RWPE2 (cell line): Measurements from ENCODE around the gene SPTB.
A peak's percentile ranks its signal among the peaks of the same experiment; 100 is the strongest.

Source experiments
- ATAC-seq: fragments of 200-7000 bp; cut with Tn5 transposase; 3 replicates; pipeline ENCODE4 v1.9.1; 2021; ENCODE audit warnings: low read depth
- DNase-seq: peaks from one replicate; pipeline ENCODE4 v3.0.0-alpha.2; 2020; ENCODE audit warnings: low spot score
- H3K27ac ChIP-seq: fragments of 450-650 bp; 2 replicates; pipeline ENCODE4 v1.5.1; 2017; ENCODE audit warnings: mild to moderate bottlenecking; ENCODE audit not compliant: poor library complexity, severe bottlenecking
- H3K27me3 ChIP-seq: fragments of 250-450 bp; sonication (Bioruptor Pico); 2 replicates; pipeline ENCODE4 v1.5.1; 2021; ENCODE audit warnings: mild to moderate bottlenecking, moderate library complexity; ENCODE audit not compliant: insufficient read depth, poor library complexity, severe bottlenecking
- H3K36me3 ChIP-seq: fragments of 250-450 bp; sonication (Bioruptor Pico); 2 replicates; pipeline ENCODE4 v1.5.1; 2020; ENCODE audit warnings: low read depth, mild to moderate bottlenecking, moderate library complexity
- H3K4me1 ChIP-seq: fragments of 250-450 bp; sonication (Bioruptor Pico); 2 replicates; pipeline ENCODE4 v1.5.1; 2021; ENCODE audit warnings: mild to moderate bottlenecking, moderate library complexity; ENCODE audit not compliant: insufficient read depth, poor library complexity, severe bottlenecking
- H3K4me3 ChIP-seq: fragments of 250-450 bp; sonication (Bioruptor Pico); 2 replicates; pipeline ENCODE4 v1.5.1; 2021; ENCODE audit warnings: mild to moderate bottlenecking, moderate library complexity; ENCODE audit not compliant: severe bottlenecking
- H3K9me3 ChIP-seq: fragments of 250-450 bp; sonication (Bioruptor Pico); 2 replicates; pipeline ENCODE4 v1.5.1; 2021; ENCODE audit warnings: mild to moderate bottlenecking, moderate library complexity; ENCODE audit not compliant: severe bottlenecking
- CTCF ChIP-seq: fragments of 450-650 bp; IDR thresholded peaks from one replicate; pipeline ENCODE4 v1.5.1; 2017; ENCODE audit warnings: mild to moderate bottlenecking, moderate library complexity; ENCODE audit not compliant: poor library complexity, severe bottlenecking

Gene SPTB

DNA sequence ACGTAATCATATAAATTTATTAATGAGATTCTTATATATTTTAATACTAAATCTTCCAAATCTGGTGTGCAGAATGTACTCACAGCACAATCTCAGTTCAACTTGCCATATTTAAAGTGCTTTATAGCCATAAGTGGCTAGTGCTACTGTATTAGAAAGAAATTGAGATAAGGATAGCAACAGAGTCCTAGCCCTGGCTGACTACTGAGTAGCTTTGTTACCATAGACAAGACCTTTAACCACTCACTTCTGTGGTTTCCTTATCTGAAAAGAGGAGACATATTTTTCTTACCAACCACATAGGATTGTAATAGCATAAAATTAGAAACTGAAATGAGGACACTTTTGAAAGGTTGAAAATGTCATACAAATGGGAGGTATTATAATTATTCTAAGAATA, 32.6 kb upstream of the SPTB start:
- Histone ChIP-seq H3K4me3 (no peak overlapping the region), H3K36me3 (no peaks in the 10 kb centered on the region; the same call in none of the 2 replicates), H3K27ac (no peak overlapping the region), H3K27me3 (no peaks in the 10 kb centered on the region), H3K4me1 (peaks cover 8% of the 10 kb centered on the region), H3K9me3 (no peaks in the 10 kb centered on the region)
- ATAC-seq (no peak), DNase-seq (no peak)
- no peak for TF ChIP-seq CTCF

GRCh38 chr14:64910847-64911495, 31.3 kb upstream of the SPTB start:
- Histone ChIP-seq H3K4me1 (peaks cover 8% of the 10 kb centered on the region), H3K9me3 (no peaks in the 10 kb centered on the region), H3K36me3 (no peaks in the 10 kb centered on the region; the same call in 1 of the 2 replicates), H3K4me3 (no peak overlapping the region), H3K27ac (no peak overlapping the region), H3K27me3 (no peaks in the 10 kb centered on the region)
- ATAC-seq (no peak), DNase-seq (no peak)
- peak; percentile 92 for TF ChIP-seq CTCF

- no peak for TF ChIP-seq CTCF
Measured at GRCh38 chr14:64906022-64906421, 26.3 kb upstream of the SPTB start.

GRCh38 chr14:64899958-64900357, 20.3 kb upstream of the SPTB start:
- TF ChIP-seq CTCF: no peak
- no peak for ATAC-seq
- DNase-seq: no peak
- no peak overlapping the region for H3K27ac ChIP-seq
- H3K4me1 ChIP-seq: no peaks in the 10 kb centered on the region
- no peaks in the 10 kb centered on the region for H3K9me3 ChIP-seq
- H3K36me3 ChIP-seq: no peaks in the 10 kb centered on the region
- no peak overlapping the region for H3K4me3 ChIP-seq
- H3K27me3 ChIP-seq: peaks cover 9% of the 10 kb centered on the region

More at GRCh38 chr14:64906022-64906421, 26.3 kb upstream of the SPTB start:
- H3K4me1 ChIP-seq: no peaks in the 10 kb centered on the region
- no peak for DNase-seq
- H3K9me3 ChIP-seq: no peaks in the 10 kb centered on the region
- no peaks in the 10 kb centered on the region for H3K27me3 ChIP-seq
- H3K36me3 ChIP-seq: no peaks in the 10 kb centered on the region
- H3K27ac ChIP-seq: no peak overlapping the region
- no peak for ATAC-seq
- H3K4me3 ChIP-seq: no peak overlapping the region

DNA sequence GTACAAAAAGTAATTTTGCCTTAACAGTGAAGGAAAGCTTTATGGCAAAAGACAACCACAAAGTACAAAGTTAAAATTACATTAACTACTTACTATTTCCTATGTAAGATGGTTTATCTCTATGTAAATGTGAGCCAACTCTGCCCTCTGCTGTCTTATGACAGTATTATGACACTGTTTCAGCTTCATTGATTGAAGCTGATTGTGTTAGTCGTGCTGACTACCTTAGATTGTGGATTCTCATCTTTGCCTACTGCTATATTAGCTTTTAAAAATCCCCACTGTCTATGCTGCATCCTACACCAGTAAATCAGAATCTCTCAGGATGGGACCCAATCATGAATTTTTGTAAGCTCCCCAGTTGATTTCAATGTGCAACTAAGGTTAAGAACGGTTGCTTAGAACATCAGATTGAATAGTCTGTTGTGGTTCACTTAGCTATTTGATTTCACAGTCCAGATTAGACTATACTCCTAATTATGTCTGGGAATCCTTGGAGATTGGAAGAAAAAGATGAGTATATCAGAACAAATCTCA, 12.2 kb upstream of the SPTB start:
- H3K4me1 ChIP-seq: no peaks in the 10 kb centered on the region
- DNase-seq: no peak
- no peaks in the 10 kb centered on the region for H3K9me3 ChIP-seq
- H3K27me3 ChIP-seq: peaks cover 3% of the 10 kb centered on the region
- ATAC-seq: peak; percentile 95
- no peak overlapping the region for H3K4me3 ChIP-seq
- peak; percentile 90 for TF ChIP-seq CTCF
- no peak overlapping the region for H3K27ac ChIP-seq
- no peaks in the 10 kb centered on the region for H3K36me3 ChIP-seq
